ENCODE measurements around the gene SNAP25.

The SNAP25 gene

GRCh38 chr20:10217721-10218410, 764 bp upstream of the SNAP25 start:
- DNase-seq = no peak

GRCh38 chr20:10219452-10219791, 792 bp downstream of the SNAP25 start:
- peak; percentile 71 for DNase-seq

GRCh38 chr20:10219993-10220750, 1.5 kb downstream of the SNAP25 start:
- no peak for DNase-seq

- no peak for DNase-seq
Measured at GRCh38 chr20:10221021-10221420, 2.4 kb downstream of the SNAP25 start.

- DNase-seq = peak; percentile 89
Measured at GRCh38 chr20:10225439-10226060, 6.9 kb downstream of the SNAP25 start.

- no peak for DNase-seq
Measured at GRCh38 chr20:10228330-10228729, 9.7 kb downstream of the SNAP25 start.

- no peak for DNase-seq
Measured at GRCh38 chr20:10231290-10231689, 12.7 kb downstream of the SNAP25 start.

GRCh38 chr20:10236540-10237533, 18.2 kb downstream of the SNAP25 start:
- DNase-seq = no peak

GRCh38 chr20:10239954-10240353, 21.3 kb downstream of the SNAP25 start:
- DNase-seq = peak; percentile 17

- DNase-seq = no peak
Measured at GRCh38 chr20:10240655-10241054, 22.0 kb downstream of the SNAP25 start.

- no peak for DNase-seq
Measured at GRCh38 chr20:10242166-10242565, 23.5 kb downstream of the SNAP25 start.

- DNase-seq = no peak
Measured at GRCh38 chr20:10247440-10247839, 28.8 kb downstream of the SNAP25 start.

GRCh38 chr20:10249048-10249770, 30.6 kb downstream of the SNAP25 start:
- no peak for DNase-seq

- no peak for DNase-seq
Measured at GRCh38 chr20:10249822-10250221, 31.2 kb downstream of the SNAP25 start.

GRCh38 chr20:10250902-10251301, 32.3 kb downstream of the SNAP25 start:
- no peak for DNase-seq

GRCh38 chr20:10253780-10254179, 35.1 kb downstream of the SNAP25 start:
- DNase-seq = no peak

GRCh38 chr20:10255846-10256245, 37.2 kb downstream of the SNAP25 start:
- DNase-seq = no peak

GRCh38 chr20:10259166-10259565, 40.5 kb downstream of the SNAP25 start:
- DNase-seq = no peak

GRCh38 chr20:10260316-10260715, 41.7 kb downstream of the SNAP25 start:
- no peak for DNase-seq

- no peak for DNase-seq
Measured at GRCh38 chr20:10261702-10262101, 43.1 kb downstream of the SNAP25 start.

GRCh38 chr20:10263385-10264165, 44.9 kb downstream of the SNAP25 start:
- no peak for DNase-seq

All from OCI-M1 (cell line).